Measurements from ENCODE around the gene IMMT. TPM values are rescaled to one million over a fixed set of nuclear protein-coding genes. Genes with fewer than 3 reads are reported as not detected.

IMMT gene
- total and polyA plus RNA-seq, 2 of the 8 experiments (the other 6 are each of a cell fraction or from before 2014, with no cell fraction given) = 37.7 to 103 TPM

DNA sequence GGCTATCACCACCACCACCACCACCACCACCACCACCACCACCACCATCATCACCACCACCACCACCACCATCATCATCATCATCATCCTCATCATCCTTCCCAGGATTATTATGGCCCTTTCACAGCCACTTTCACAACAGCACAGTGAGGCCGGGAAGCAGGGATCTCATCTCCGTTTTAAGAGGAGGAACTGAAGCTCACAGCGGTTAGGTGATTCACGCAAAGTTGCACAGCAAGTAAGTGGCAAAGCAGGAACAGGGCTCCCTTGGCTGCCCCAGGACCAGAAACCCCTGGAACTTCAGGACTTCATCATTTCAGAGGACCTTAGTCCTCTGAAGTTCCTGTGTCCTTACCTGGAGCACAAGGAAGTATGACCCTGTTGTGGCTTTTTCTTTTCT, 30.8 kb upstream of the IMMT start:
- Histone ChIP-seq H2BK20ac (ENCODE audit: low read length) (no peak overlapping the region), H3K4me3 (ENCODE audit: extremely low read depth in 1 of 4, insufficient read depth in 2 of 4, low read depth in 3 of 4, low read length in 4 of 4) (no peak overlapping the region), H2BK12ac (ENCODE audit: low read depth, low read length) (no peak overlapping the region), H2BK120ac (replicated peaks; ENCODE audit: low read depth, low read length) (no peak overlapping the region), H3K27ac (ENCODE audit: low read depth, low read length) (no peak overlapping the region), H2BK15ac (ENCODE audit: low read length) (no peak overlapping the region), H3K9me3 (ENCODE audit: insufficient read depth in 2 of 2, low read depth in 1 of 2, low read length in 1 of 2) (no peaks in the 10 kb centered on the region), H3K4me2 (ENCODE audit: insufficient read depth in 1 of 2, low read depth in 2 of 2, low read length in 2 of 2) (no peak overlapping the region), H4K20me1 (replicated peaks in 1 of 2; ENCODE audit: control insufficient read depth in 1 of 2, insufficient read depth in 2 of 2, low read length in 2 of 2) (no peaks in the 10 kb centered on the region), H3K23me2 (ENCODE audit: low read depth, low read length) (no peaks in the 10 kb centered on the region), H3K4me1 (replicated peaks in 1 of 4; ENCODE audit: control insufficient read depth in 3 of 4, insufficient read depth in 4 of 4, low read length in 3 of 4) (peaks cover 2 to 8% (median 5%) of the 10 kb centered on the region in 4 experiments; a peak in 4 of 7 replicates), H3K56ac (replicated peaks; ENCODE audit: insufficient read length, low read depth, low read length) (no peak overlapping the region), H2AK5ac (ENCODE audit: low read depth, low read length) (no peak overlapping the region), H3K79me2 (ENCODE audit: control insufficient read depth in 1 of 2, insufficient read depth in 2 of 2, low read length in 2 of 2) (no peaks in the 10 kb centered on the region), H3K9ac (replicated peaks in 1 of 4; ENCODE audit: extremely low read depth in 1 of 4, low read depth in 3 of 4, low read length in 3 of 4) (no peak overlapping the region), H4K8ac (ENCODE audit: extremely low read depth, insufficient read depth, low read length) (no peak overlapping the region), H3K4ac (replicated peaks; ENCODE audit: insufficient read length, low read depth, low read length) (no peak overlapping the region), H2AFZ (ENCODE audit: low read length) (no peak overlapping the region), H3K36me3 (ENCODE audit: control insufficient read depth in 2 of 4, insufficient read depth in 4 of 4, low read length in 3 of 4) (no peaks in the 10 kb centered on the region), H3K14ac (ENCODE audit: insufficient read length) (no peak overlapping the region), H3K18ac (ENCODE audit: extremely low read depth, low read length) (no peak overlapping the region), H3K23ac (ENCODE audit: insufficient read length) (no peak overlapping the region), H4K91ac (replicated peaks; ENCODE audit: insufficient read length, low read length) (no peak overlapping the region), H3K27me3 (replicated peaks in 1 of 4; ENCODE audit: control insufficient read depth in 3 of 4, extremely low read depth in 1 of 4, insufficient read depth in 3 of 4, low read length in 3 of 4) (no peaks in the 10 kb centered on the region), H4K5ac (ENCODE audit: insufficient read length, low read depth, low read length) (no peak overlapping the region), H2BK5ac (ENCODE audit: low read depth, low read length) (no peak overlapping the region), H3K79me1 (ENCODE audit: low read depth, low read length) (no peaks in the 10 kb centered on the region)
- DNase-seq (ENCODE audit: low read depth in 1 of 2, low spot score in 2 of 2) = no peak
- ChIA-PET CTCF (ENCODE audit: partially characterized antibody) (interaction anchor here (1.1 to 6.8 kb wide), 2 partner anchors 23 to 71 kb away, joined by 3 to 62 read pairs; no protein-coding TSS in a partner anchor), POLR2A (ENCODE audit: partially characterized antibody) (no interaction called here)
- no peak for FAIRE-seq
- 92% methylated on average over 4 of the region's 4 CpGs; no CpG with 5 or more reads in 1 of the 2 experiments for WGBS, 2 experiments (ENCODE audit: extremely low coverage in 1 of 2, insufficient coverage in 1 of 2, insufficient read length in 1 of 2, insufficient replicate concordance in 2 of 2, low coverage in 1 of 2, low lambda C conversion rate in 2 of 2, missing lambda C conversion rate in 1 of 2)
- TF ChIP-seq SP4 (IDR thresholded peaks at IDR 0.05; ENCODE audit: low read length) (no peak), BRCA1 (IDR thresholded peaks at IDR 0.05; ENCODE audit: low read depth, low read length) (no peak), CBX8 (IDR thresholded peaks at IDR 0.05; ENCODE audit: borderline replicate concordance, low read depth, low read length) (no peak)
- TF ChIP-seq, protein P1, sequence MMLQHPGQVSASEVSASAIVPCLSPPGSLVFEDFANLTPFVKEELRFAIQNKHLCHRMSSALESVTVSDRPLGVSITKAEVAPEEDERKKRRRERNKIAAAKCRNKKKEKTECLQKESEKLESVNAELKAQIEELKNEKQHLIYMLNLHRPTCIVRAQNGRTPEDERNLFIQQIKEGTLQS (IDR thresholded peaks at IDR 0.05; ENCODE audit: insufficient read depth, low read depth, low read length) = no peak

Measured in H1 (cell line).